SK-N-MC (cell line): ENCODE results near the gene KATNAL1.

Experiments used
- EZH2 ChIP-seq: fragments of 200-600 bp; sonication (generic); IDR thresholded peaks from one replicate; pipeline ENCODE4 v1.6.1; 2017; ENCODE audit warnings: antibody characterized with exemption
- FOXP2 ChIP-seq: optimal IDR thresholded peaks from 2 replicates; pipeline ENCODE3; 2011; ENCODE audit warnings: mild to moderate bottlenecking, moderate library complexity; ENCODE audit not compliant: insufficient read depth; ENCODE audit errors: extremely low read length, control extremely low read depth
- POLR2AphosphoS5 ChIP-seq: IDR thresholded peaks from 2 replicates; pipeline ENCODE4 v1.6.1; 2012; ENCODE audit warnings: mild to moderate bottlenecking, low read depth, low read length, borderline replicate concordance

GRCh38 chr13:30173303-30173610 lies 134.1 kb downstream of the KATNAL1 start:
- TF ChIP-seq EZH2 = no peak
- no peak for TF ChIP-seq POLR2AphosphoS5
- no peak for TF ChIP-seq FOXP2
